Left renal cortex interstitium (tissue), 4 donors: ENCODE results near the gene HRH3. TPM values are rescaled to one million over a fixed set of nuclear protein-coding genes. Genes with fewer than 3 reads are reported as not detected.
A peak's percentile ranks its signal among the peaks of the same experiment; 100 is the strongest.

Experiments used
- DNase-seq, 4 donors: peaks; one replicate each; pipeline ENCODE4 v3.0.0-alpha.2; 2013; ENCODE audit warnings: low read depth in 4 of 4, low spot score in 2 of 4, missing footprints in 1 of 4
- polyA plus RNA-seq, 4 donors: library from polyadenylated mRNA; unstranded; fragments of 120-200 nt; gene quantifications; one replicate each; pipeline ENCODE4 v1.2.1, GENCODE V29; 2013; ENCODE audit not compliant: insufficient read length in 4 of 4

The HRH3 gene
- polyA plus RNA-seq, result under 1 TPM in 3 of 4 donors, not detected in 1; 0.08 to 0.21 (median 0.14) TPM

GRCh38 chr20:62219992-62220665 lies at the start of gene HRH3:
HRH3 (minus strand) TSS chr20:62220278; CDS start chr20:62219970, 308 bp downstream.
- DNase-seq, result peak in 1 of 4 donors; percentile 52

- DNase-seq, result no peak
Measured at GRCh38 chr20:62269871-62270270, 49.8 kb upstream of the HRH3 start.

- no peak for DNase-seq
Measured at GRCh38 chr20:62269378-62269777, 49.3 kb upstream of the HRH3 start.

- no peak for DNase-seq
Measured at GRCh38 chr20:62268228-62268900, 48.3 kb upstream of the HRH3 start.

- no peak for DNase-seq
Measured at GRCh38 chr20:62267543-62267942, 47.5 kb upstream of the HRH3 start.

- no peak for DNase-seq
Measured at GRCh38 chr20:62266851-62267250, 46.8 kb upstream of the HRH3 start.

- no peak for DNase-seq
Measured at GRCh38 chr20:62266340-62266739, 46.3 kb upstream of the HRH3 start.

GRCh38 chr20:62265365-62265764 lies 45.3 kb upstream of the HRH3 start:
- DNase-seq, result no peak

GRCh38 chr20:62263396-62263795 lies 43.3 kb upstream of the HRH3 start:
- DNase-seq, result no peak

- no peak for DNase-seq
Measured at GRCh38 chr20:62262064-62262463, 42.0 kb upstream of the HRH3 start.

GRCh38 chr20:62259294-62259565 lies 39.2 kb upstream of the HRH3 start:
- no peak for DNase-seq

GRCh38 chr20:62258499-62259293 lies 38.6 kb upstream of the HRH3 start:
- no peak for DNase-seq

- no peak for DNase-seq
Measured at GRCh38 chr20:62255976-62256375, 35.9 kb upstream of the HRH3 start.

- no peak for DNase-seq
Measured at GRCh38 chr20:62254021-62254724, 34.1 kb upstream of the HRH3 start.

GRCh38 chr20:62253398-62253797 lies 33.3 kb upstream of the HRH3 start:
- no peak for DNase-seq

GRCh38 chr20:62252342-62252966 lies 32.4 kb upstream of the HRH3 start:
- no peak for DNase-seq

- no peak for DNase-seq
Measured at GRCh38 chr20:62248890-62249560, 28.9 kb upstream of the HRH3 start.

- DNase-seq, result no peak
Measured at GRCh38 chr20:62246872-62247652, 27.0 kb upstream of the HRH3 start.

- DNase-seq, result no peak
Measured at GRCh38 chr20:62246431-62246830, 26.4 kb upstream of the HRH3 start.
